IMR-90 (cell line): Measurements from ENCODE around the gene SERPINH1.

ENCODE experiments used
- BHLHE40 ChIP-seq: fragments of 150-350 bp; IDR thresholded peaks from 2 replicates; pipeline ENCODE4 v1.6.1; 2016; ENCODE audit warnings: mild to moderate bottlenecking, low read depth, low read length
- CEBPB ChIP-seq: IDR thresholded peaks from 2 replicates; pipeline ENCODE4 v1.6.1; 2012; ENCODE audit warnings: low read depth, low read length, improper control_type of control experiment
- POLR2A ChIP-seq: IDR thresholded peaks from 2 replicates; pipeline ENCODE4 v1.6.1; 2012; ENCODE audit warnings: mild to moderate bottlenecking, low read depth, low read length
- TF ChIP-seq, protein P1 (sequence below): conservative IDR thresholded peaks from 2 replicates; pipeline ENCODE4 v1.5.1; 2012; ENCODE audit warnings: mild to moderate bottlenecking, low read depth, low read length, improper control_type of control experiment

DNA sequence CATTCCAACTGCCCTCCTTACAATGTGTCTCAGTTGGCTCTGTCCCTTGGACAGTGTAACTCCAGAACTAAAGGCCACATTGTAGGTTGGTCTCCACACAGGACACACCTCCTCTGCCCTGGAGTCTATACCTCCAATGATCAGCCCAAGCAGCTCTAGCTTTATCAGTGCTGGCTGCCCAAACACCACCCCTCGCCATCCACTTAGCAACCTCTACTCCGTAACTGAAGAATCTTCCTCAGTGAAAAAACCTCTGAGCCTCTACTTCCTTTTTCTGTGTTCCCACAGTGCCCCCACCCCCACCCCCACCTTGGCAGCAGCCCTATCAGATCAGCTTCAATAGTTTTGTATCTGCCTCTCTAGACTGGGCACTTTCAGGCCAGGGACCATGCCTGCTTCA, 33.4 kb downstream of the SERPINH1 start:
- TF ChIP-seq, protein P1, sequence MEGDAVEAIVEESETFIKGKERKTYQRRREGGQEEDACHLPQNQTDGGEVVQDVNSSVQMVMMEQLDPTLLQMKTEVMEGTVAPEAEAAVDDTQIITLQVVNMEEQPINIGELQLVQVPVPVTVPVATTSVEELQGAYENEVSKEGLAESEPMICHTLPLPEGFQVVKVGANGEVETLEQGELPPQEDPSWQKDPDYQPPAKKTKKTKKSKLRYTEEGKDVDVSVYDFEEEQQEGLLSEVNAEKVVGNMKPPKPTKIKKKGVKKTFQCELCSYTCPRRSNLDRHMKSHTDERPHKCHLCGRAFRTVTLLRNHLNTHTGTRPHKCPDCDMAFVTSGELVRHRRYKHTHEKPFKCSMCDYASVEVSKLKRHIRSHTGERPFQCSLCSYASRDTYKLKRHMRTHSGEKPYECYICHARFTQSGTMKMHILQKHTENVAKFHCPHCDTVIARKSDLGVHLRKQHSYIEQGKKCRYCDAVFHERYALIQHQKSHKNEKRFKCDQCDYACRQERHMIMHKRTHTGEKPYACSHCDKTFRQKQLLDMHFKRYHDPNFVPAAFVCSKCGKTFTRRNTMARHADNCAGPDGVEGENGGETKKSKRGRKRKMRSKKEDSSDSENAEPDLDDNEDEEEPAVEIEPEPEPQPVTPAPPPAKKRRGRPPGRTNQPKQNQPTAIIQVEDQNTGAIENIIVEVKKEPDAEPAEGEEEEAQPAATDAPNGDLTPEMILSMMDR, result no peak
- TF ChIP-seq POLR2A (no peak), BHLHE40 (no peak), CEBPB (no peak)
